GM12864 (cell line): Measurements from ENCODE around the gene LASP1.

Experiments
- DNase-seq: peaks from one replicate; pipeline ENCODE4 v3.0.0-alpha.2; 2011; ENCODE audit warnings: low read depth
- H3K4me3 ChIP-seq: 2 replicates; pipeline ENCODE4 v1.5.1; 2011; ENCODE audit warnings: mild to moderate bottlenecking, low read depth, low read length, control low read depth
- TF ChIP-seq, protein P1 (sequence below): IDR thresholded peaks from 2 replicates; pipeline ENCODE4 v1.5.1; 2011; ENCODE audit warnings: low read depth, mild to moderate bottlenecking, moderate library complexity, low read length, control low read depth, inconsistent platforms; ENCODE audit errors: missing control alignments

LASP1 gene

DNA sequence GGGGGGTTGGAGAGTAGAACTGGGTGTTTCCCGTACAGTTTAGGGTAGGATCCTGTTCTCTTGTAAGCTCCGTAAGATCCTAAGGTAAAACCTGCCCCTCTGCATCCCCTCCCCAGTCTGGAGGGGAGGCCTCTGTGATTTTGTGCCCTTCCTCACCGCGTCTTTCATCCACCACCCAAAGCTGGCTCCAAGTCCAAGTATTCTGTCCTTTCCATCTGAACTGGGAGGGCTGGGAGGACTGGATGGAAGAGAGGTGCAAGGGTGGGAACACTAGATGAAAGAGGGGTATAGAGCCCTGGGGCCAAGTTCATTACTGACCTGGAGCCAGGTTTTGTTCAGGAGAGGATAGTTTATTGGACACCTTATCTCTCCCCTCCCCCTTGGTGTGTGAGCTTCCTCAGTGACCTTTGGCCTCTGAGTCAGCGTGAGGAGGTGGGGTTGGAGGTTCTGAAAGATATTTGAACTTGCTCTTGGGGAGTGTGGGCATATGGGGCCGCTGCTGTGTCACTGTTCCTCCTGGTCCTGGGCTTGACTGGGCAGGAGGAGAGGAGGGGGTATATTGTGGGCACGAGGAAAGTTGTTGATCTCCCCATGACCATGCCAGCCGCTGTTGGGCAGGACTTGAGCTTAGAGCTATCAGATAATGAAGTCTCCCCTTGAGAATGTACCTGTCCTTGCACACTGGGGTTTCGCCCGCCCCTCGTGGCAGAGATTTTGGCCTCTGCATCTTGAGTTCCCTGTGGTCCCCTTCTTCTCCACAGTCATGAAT is 1.6 kb downstream of the LASP1 start:
- H3K4me3 ChIP-seq, result peak overlapping the region; percentile 99
- TF ChIP-seq, protein P1, sequence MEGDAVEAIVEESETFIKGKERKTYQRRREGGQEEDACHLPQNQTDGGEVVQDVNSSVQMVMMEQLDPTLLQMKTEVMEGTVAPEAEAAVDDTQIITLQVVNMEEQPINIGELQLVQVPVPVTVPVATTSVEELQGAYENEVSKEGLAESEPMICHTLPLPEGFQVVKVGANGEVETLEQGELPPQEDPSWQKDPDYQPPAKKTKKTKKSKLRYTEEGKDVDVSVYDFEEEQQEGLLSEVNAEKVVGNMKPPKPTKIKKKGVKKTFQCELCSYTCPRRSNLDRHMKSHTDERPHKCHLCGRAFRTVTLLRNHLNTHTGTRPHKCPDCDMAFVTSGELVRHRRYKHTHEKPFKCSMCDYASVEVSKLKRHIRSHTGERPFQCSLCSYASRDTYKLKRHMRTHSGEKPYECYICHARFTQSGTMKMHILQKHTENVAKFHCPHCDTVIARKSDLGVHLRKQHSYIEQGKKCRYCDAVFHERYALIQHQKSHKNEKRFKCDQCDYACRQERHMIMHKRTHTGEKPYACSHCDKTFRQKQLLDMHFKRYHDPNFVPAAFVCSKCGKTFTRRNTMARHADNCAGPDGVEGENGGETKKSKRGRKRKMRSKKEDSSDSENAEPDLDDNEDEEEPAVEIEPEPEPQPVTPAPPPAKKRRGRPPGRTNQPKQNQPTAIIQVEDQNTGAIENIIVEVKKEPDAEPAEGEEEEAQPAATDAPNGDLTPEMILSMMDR, result no peak
- DNase-seq, result no peak

DNA sequence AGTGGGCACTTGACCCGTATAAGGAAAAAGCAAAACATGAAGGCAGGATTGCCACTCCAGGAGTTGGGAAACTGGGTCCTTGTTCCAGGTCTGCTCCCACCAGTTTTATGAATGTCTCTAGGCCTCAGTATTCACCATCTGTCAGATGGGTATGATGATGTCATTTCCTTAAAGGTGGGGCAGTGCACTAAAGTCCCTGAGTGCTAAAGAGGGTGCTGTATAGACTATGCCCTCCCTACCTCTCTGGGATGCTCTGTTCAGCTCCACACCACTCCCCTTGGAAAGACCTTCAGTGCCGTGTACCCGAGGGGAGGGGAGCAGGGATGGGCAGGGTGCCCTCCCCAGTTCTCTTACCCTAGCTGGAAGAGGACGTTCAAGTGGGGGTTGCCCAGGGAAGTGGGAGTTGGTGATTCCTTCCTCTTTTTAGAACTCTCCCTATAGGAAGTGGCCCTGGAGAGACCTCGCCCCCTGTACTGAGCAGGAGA is 2.2 kb downstream of the LASP1 start:
- peak overlapping the region; percentile 99 for H3K4me3 ChIP-seq
- no peak for DNase-seq

DNA sequence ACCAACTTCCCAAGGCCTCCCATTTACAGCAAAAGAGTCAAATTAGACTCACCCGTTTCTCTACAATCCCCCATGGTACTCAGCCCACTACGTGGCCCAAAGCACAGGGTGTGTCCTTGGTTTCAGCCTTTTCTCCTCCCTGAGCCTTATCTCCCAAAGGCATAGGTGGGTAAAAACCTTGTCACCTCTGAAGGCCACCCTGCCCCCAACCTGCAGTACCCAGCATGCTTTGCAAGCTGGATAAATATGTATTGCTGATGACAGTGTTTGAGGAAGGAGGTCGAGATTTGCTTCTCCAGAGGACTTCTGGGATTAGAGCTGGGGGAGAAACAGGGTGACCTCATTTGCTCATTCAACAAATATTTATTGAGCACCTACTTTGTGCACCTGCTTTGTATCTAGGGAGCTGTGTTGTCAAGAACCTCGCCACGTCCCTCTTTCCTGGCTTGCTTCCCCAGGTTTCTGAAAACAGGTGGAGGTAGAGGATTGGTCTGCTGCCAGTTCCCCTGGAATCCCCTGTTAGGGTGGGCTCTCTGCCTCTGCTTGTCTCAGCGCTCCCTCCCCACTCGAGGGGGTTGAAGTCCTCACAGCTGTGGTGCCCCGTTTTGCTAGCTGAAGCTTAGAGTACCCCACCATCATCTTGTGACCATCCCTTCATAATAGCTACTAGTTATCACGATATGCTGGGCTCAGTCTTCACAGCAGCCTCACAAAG is 3.0 kb downstream of the LASP1 start:
- H3K4me3 ChIP-seq, result no peak overlapping the region; the same call in 1 of the 2 replicates
- no peak for DNase-seq
- TF ChIP-seq, protein P1, result no peak

More for the DNA sequence above, 2.2 kb downstream of the LASP1 start:
- TF ChIP-seq, protein P1, result no peak

DNA sequence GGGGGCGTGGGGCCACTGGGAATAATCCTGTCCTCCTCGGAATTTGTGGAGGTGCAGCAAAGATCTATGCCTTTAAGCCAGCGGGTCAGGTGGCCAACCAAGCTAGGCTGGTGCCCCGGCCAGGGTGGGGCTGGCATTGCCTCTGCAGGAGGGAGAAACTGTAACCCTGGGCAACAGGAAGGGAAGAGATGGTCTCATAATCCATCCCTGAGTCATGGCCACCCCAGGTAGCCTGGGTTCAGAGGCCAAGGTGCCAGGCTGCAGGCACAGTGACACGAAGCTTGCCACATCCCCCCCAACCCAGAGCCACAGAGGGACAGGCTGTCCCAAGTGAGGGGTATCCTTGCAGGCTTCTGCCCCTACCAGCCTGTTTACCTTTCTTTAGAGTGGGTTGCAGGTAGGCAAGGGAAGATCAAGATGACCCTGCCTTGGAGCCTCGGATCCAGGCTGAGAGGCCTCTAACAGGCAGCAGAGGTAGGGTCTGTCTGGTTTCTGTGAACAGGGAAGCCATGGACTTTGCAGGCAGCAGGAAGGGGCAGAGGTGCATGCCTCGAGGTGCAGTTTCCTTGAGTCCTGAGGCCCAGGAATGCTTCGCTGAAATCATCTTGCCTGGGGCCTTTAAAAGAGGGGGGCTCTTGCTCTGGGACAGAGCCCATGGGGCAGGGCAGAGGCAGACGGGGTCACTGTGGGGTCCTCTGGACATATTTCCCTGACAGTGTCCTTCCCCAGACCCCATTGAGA is 4.0 kb downstream of the LASP1 start:
- DNase-seq, result no peak
- H3K4me3 ChIP-seq, result no peak overlapping the region
- TF ChIP-seq, protein P1, result no peak

DNA sequence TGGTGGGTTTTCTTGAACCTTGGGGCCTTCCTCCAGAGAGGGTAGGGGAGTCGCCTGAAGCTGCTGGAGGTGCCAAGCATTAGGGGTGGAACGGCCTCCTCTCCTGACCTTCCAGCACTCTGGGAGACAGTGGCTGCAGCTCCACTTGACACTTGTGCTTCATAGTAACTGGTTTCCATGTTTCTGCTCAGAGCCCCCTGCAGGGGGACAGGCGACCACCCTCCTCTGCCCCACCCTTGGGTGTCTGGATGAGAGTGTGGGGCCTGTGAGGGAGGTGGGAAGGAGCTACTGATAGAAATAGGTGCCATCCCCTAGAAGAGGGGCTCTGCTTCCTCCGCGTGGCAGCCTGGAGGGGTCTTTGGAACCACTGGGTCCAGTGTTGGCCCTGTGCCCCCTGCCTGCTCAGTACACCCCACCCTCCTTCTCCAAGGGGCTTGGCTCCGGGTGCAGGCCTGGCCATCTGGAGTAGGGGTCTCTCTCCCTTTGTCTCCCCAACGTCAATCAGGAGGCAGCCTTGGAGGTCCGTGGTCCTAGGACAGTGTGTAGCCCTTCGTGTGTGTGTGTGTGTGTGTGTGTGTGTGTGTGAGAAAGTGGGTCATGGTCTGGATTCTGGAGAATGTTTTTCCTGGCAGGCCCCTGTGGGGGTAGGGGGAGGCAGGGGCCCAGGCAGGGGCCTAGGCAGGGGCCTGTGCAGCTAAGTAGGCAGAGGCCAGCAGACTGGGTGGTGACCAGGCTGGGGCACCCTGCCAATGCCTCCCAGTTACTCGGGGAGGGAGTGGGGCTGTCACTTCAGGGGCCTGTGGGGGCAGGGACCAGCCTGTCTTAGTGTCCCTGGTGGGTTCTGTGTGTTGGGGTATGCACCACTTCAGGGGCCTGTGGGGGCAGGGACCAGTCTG is 4.9 kb downstream of the LASP1 start:
- no peak for DNase-seq
- TF ChIP-seq, protein P1, result no peak
- H3K4me3 ChIP-seq, result no peak overlapping the region

DNA sequence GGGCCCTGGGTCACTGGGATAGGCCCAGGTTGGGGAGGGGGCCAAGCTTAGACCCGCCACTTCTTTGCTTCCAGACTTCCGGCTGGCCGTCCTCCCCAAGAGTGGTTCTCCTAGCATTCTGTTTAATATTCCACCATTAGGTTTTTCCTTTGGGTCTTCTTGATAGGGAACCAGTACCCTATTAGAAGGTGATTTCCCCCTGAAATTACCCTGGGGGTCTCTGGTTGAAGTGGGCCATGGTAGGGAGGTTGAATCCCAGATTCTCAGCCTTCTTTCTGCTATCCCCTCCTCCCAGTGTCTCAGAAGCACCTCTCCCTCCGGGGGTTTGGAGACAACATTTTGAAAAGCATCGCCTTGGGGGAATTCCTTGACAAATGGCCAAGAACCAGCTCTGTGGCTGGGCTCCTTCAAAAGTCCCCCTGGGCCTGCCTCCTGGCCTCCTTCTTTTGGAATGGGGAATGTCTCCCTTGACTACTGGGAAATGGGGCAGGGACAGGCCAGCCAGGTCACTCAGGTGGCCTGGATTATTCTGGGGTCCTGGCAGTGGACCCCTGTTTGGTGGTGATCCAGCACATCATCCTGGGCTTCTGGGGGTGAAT is 5.7 kb downstream of the LASP1 start:
- TF ChIP-seq, protein P1, result no peak
- no peak overlapping the region for H3K4me3 ChIP-seq
- no peak for DNase-seq
